Ascending aorta (tissue), 2 donors: ENCODE measurements around the gene ETV6. TPM values are rescaled to one million over a fixed set of nuclear protein-coding genes. Genes with fewer than 3 reads are reported as not detected.

Source experiments
- DNase-seq, 2 donors: peaks; one replicate each; pipeline ENCODE4 v3.0.0-alpha.2; 2019; ENCODE audit warnings: low spot score in 2 of 2
- H3K27ac ChIP-seq, 2 donors: fragments of 200-600 bp; sonication (generic); one replicate each; pipeline ENCODE4 v1.5.1; 2016 to 2017; ENCODE audit warnings: mild to moderate bottlenecking in 1 of 2
- H3K27me3 ChIP-seq: fragments of 200-600 bp; sonication (generic); one replicate; pipeline ENCODE4 v1.5.1; 2017
- H3K36me3 ChIP-seq, 2 donors: fragments of 200-600 bp; sonication (generic); one replicate each; pipeline ENCODE4 v1.5.1; 2016
- H3K4me1 ChIP-seq, 2 donors: fragments of 200-600 bp; sonication (generic); one replicate each; pipeline ENCODE4 v1.5.1; 2016 to 2017; ENCODE audit warnings: mild to moderate bottlenecking in 1 of 2
- H3K4me3 ChIP-seq, 2 donors: fragments of 200-600 bp; sonication (generic); one replicate each; pipeline ENCODE4 v1.5.1; 2016 to 2017; ENCODE audit warnings: mild to moderate bottlenecking in 1 of 2
- H3K9me3 ChIP-seq, 2 donors: fragments of 200-600 bp; sonication (generic); one replicate each; pipeline ENCODE4 v1.5.1; 2016
- intact Hi-C: fragments of 100-400 bp; cut with DNase I; formaldehyde crosslinking; loops from one replicate; pipeline ENCODE4 v1.15.1; 2023
- total RNA-seq: library from RNA; depleted of rRNA; stranded (reverse); fragments of >200 nt; gene quantifications from one replicate; pipeline ENCODE4 v1.1.0, GENCODE V29; 2016
- TF ChIP-seq, protein P1 (sequence below), 3 experiments: fragments of 200-600 bp in 2 of 3; fragments of 450-650 bp in 1 of 3; sonication (generic) in 2 of 3; IDR thresholded peaks; one replicate each; pipeline ENCODE4 v1.5.1; 2016 to 2019; ENCODE audit warnings: antibody characterized with exemption in 3 of 3, mild to moderate bottlenecking in 1 of 3, moderate library complexity in 1 of 3

The ETV6 gene
- total RNA-seq, 1 donor from 2014 or later: 21.6 TPM

GRCh38 chr12:11814374-11814773 is 164.9 kb downstream of the ETV6 start:
- Histone ChIP-seq H3K27me3 (no peaks in the 10 kb centered on the region), H3K9me3 (no peaks in the 10 kb centered on the region), H3K4me3 (no peak overlapping the region), H3K36me3 (no peaks in the 10 kb centered on the region), H3K4me1 (peaks cover 5 to 40% of the 10 kb centered on the region in 2 donors), H3K27ac (no peak overlapping the region)
- intact Hi-C loops: no loop called here
- TF ChIP-seq, protein P1, sequence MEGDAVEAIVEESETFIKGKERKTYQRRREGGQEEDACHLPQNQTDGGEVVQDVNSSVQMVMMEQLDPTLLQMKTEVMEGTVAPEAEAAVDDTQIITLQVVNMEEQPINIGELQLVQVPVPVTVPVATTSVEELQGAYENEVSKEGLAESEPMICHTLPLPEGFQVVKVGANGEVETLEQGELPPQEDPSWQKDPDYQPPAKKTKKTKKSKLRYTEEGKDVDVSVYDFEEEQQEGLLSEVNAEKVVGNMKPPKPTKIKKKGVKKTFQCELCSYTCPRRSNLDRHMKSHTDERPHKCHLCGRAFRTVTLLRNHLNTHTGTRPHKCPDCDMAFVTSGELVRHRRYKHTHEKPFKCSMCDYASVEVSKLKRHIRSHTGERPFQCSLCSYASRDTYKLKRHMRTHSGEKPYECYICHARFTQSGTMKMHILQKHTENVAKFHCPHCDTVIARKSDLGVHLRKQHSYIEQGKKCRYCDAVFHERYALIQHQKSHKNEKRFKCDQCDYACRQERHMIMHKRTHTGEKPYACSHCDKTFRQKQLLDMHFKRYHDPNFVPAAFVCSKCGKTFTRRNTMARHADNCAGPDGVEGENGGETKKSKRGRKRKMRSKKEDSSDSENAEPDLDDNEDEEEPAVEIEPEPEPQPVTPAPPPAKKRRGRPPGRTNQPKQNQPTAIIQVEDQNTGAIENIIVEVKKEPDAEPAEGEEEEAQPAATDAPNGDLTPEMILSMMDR (IDR thresholded peaks at IDR 0.05): no peak
- no peak for DNase-seq

DNA sequence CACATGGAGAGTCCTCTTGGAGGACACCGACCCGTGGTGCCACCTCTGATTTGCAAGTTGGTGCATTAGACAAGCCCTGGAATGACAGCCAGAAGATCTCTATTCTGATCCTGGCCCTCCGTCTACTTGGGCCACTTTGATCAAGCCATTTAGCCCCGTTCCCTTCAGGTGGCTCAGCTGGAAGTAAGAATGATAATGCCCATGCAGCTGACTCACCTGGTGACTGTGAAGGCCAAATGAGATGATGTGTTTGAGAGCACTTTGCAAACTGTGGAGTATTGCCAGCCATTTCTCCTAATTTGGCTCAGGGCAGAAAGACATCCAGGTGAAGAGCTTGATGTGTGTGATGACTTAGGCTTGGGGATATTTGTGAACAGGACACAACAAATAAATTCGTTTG is 165.9 kb downstream of the ETV6 start:
- Histone ChIP-seq H3K36me3 (no peaks in the 10 kb centered on the region), H3K9me3 (no peaks in the 10 kb centered on the region), H3K4me1 (peaks cover 5 to 40% of the 10 kb centered on the region in 2 donors), H3K4me3 (no peak overlapping the region), H3K27ac (no peak overlapping the region), H3K27me3 (no peaks in the 10 kb centered on the region)
- intact Hi-C loops: no loop called here
- no peak for DNase-seq
- TF ChIP-seq, protein P1 (IDR thresholded peaks at IDR 0.05): no peak

GRCh38 chr12:11819643-11820042 is 170.2 kb downstream of the ETV6 start:
- Histone ChIP-seq H3K4me1 (peaks cover 4% of the 10 kb centered on the region in 2 donors), H3K27ac (no peak overlapping the region)
- no peak for DNase-seq

DNA sequence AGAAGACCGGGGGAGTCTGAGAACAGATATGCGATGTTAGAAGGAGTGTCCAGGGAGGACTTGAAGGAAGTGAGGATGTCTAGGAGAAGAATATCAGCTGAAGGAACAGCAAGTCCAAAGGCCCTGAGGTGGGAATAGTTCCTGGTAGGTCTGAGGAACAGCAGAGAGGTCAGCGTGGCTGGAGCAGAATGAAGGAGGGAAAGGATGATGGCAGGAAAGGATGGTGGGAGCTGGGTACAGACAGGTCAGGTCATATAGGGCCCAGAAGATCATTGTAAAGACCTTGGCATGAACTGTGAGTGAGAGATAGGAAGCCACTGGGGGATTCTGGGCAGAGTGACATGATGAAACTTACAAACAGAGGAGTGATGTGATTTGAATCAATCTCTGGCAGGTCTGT is 171.0 kb downstream of the ETV6 start:
- no peaks in the 10 kb centered on the region for H3K9me3 ChIP-seq
- intact Hi-C loops: no loop called here
- no peak overlapping the region for H3K4me3 ChIP-seq
- H3K27me3 ChIP-seq: no peaks in the 10 kb centered on the region
- H3K4me1 ChIP-seq: peaks cover 2 to 4% of the 10 kb centered on the region in 2 donors
- DNase-seq: peak in 1 of 2 donors; percentile 53
- H3K36me3 ChIP-seq: no peaks in the 10 kb centered on the region
- no peak overlapping the region for H3K27ac ChIP-seq
- TF ChIP-seq, protein P1 (IDR thresholded peaks at IDR 0.05): no peak

More at GRCh38 chr12:11819643-11820042, 170.2 kb downstream of the ETV6 start:
- Histone ChIP-seq H3K36me3 (no peaks in the 10 kb centered on the region), H3K4me3 (no peak overlapping the region), H3K9me3 (no peaks in the 10 kb centered on the region), H3K27me3 (no peaks in the 10 kb centered on the region)
- intact Hi-C loops: no loop called here
- TF ChIP-seq, protein P1 (IDR thresholded peaks at IDR 0.05): no peak

GRCh38 chr12:11821386-11822080 is 172.1 kb downstream of the ETV6 start:
- no peaks in the 10 kb centered on the region for H3K36me3 ChIP-seq
- intact Hi-C loops: no loop called here
- TF ChIP-seq, protein P1 (IDR thresholded peaks at IDR 0.05): no peak
- DNase-seq: no peak
- no peak overlapping the region for H3K4me3 ChIP-seq
- peaks cover 4 to 10% of the 10 kb centered on the region in 2 donors for H3K4me1 ChIP-seq
- no peak overlapping the region for H3K27ac ChIP-seq
- no peaks in the 10 kb centered on the region for H3K27me3 ChIP-seq
- H3K9me3 ChIP-seq: no peaks in the 10 kb centered on the region
